ENCODE measurements around the gene BAZ1A. TPM values are rescaled to one million over a fixed set of nuclear protein-coding genes. Genes with fewer than 3 reads are reported as not detected.
A peak's percentile ranks its signal among the peaks of the same experiment; 100 is the strongest.

The BAZ1A gene
- total and polyA plus RNA-seq, 9 of the 15 experiments (the other 6 are each of a cell fraction or from before 2014, with no cell fraction given), result 22.0 to 71.2 (median 39.1) TPM

- 25% methylated on average over 8 of the region's 8 CpGs for WGBS (ENCODE audit: insufficient coverage, low coverage, missing lambda C conversion rate)
- CTCF ChIA-PET (ENCODE audit: low intra/inter-chr PET ratio), result no interaction called here
- intact Hi-C loops (cut with micrococcal nuclease), result no loop called here
These were observed 37.8 kb upstream of the BAZ1A start for GRCh38 chr14:34912966-34913365.

More at GRCh38 chr14:34912966-34913365, 37.8 kb upstream of the BAZ1A start:
- Histone ChIP-seq H3K9me3 (replicated peaks; ENCODE audit: control insufficient read depth, insufficient read depth, low read depth, low read length) (no peaks in the 10 kb centered on the region), H3K9me1 (ENCODE audit: control insufficient read depth, insufficient read depth, low read length) (no peaks in the 10 kb centered on the region), H3K27me3 (ENCODE audit: control insufficient read depth in 2 of 2, insufficient read depth in 2 of 2, low read length in 2 of 2) (no peaks in the 10 kb centered on the region), H3K4me1 (replicated peaks in 1 of 2; ENCODE audit: control insufficient read depth in 2 of 2, insufficient read depth in 2 of 2, low read length in 2 of 2) (peaks cover 0 to 8% of the 10 kb centered on the region in 2 experiments; a peak in 3 of 5 replicates), H3K79me2 (ENCODE audit: control insufficient read depth, insufficient read depth, low read length) (no peaks in the 10 kb centered on the region), H3K27ac (ENCODE audit: extremely low read depth, low read depth, low read length) (no peak overlapping the region), H3K4me3 (no peak overlapping the region), H3K36me3 (ENCODE audit: control insufficient read depth, insufficient read depth, low read length) (no peaks in the 10 kb centered on the region), H2AFZ (ENCODE audit: low read depth, low read length) (peak overlapping the region; percentile 51; the same call in 1 of the 2 replicates), H3K4me2 (ENCODE audit: insufficient read depth, low read length) (no peak overlapping the region), H3K9ac (ENCODE audit: insufficient read depth in 1 of 2, low read depth in 2 of 2, low read length in 2 of 2) (no peak overlapping the region), H4K20me1 (replicated peaks; ENCODE audit: control insufficient read depth, insufficient read depth, low read length) (no peaks in the 10 kb centered on the region)
- POLR2A ChIA-PET, result no interaction called here
- in situ Hi-C loops (cut with MboI), result no loop called here
- FAIRE-seq (no peak), DNase-seq (ENCODE audit: extremely low read depth in 1 of 4, low spot score in 3 of 4) (no peak), ATAC-seq (no peak)
- BruUV-seq (replicated peaks), result no TSS peak
- no peak for TF ChIP-seq PBX2 (CRISPR knock-in tag; IDR thresholded peaks at IDR 0.05; ENCODE audit: low read depth)
- TF ChIP-seq PBX2 (tag; conservative IDR thresholded peaks at IDR 0.05; ENCODE audit: low read depth), result no peak
- TF ChIP-seq THRA (IDR thresholded peaks at IDR 0.05), result no peak
- TF ChIP-seq CHD1 (IDR thresholded peaks at IDR 0.05; ENCODE audit: low read length), result no peak
- TF ChIP-seq ELF2 (CRISPR knock-in tag; IDR thresholded peaks at IDR 0.05), result no peak
- TF ChIP-seq ZFP1 (CRISPR knock-in tag; IDR thresholded peaks at IDR 0.05), result no peak
- TF ChIP-seq TFAP4 (CRISPR knock-in tag; IDR thresholded peaks at IDR 0.05; ENCODE audit: borderline replicate concordance), result no peak
- no peak for TF ChIP-seq PPARD (CRISPR knock-in tag; IDR thresholded peaks at IDR 0.05)
- no peak for TF ChIP-seq ZNF12 (CRISPR knock-in tag; IDR thresholded peaks at IDR 0.05)
- no peak for TF ChIP-seq ETS1 (conservative IDR thresholded peaks at IDR 0.05; ENCODE audit: control insufficient read depth, low read depth, low read length)
- TF ChIP-seq NELFE (IDR thresholded peaks at IDR 0.05; ENCODE audit: insufficient read depth, insufficient read length), result no peak
- TF ChIP-seq MYNN (IDR thresholded peaks at IDR 0.05), result no peak
- TF ChIP-seq MYNN (CRISPR knock-in tag; IDR thresholded peaks at IDR 0.05), result no peak
- TF ChIP-seq C11orf30 (IDR thresholded peaks at IDR 0.05; ENCODE audit: low read depth), result no peak
- no peak for TF ChIP-seq CREB3 (tag; conservative IDR thresholded peaks at IDR 0.05; ENCODE audit: low read depth)
